AG04450 (cell line): ENCODE measurements around the gene SLC1A3. TPM values are rescaled to one million over a fixed set of nuclear protein-coding genes. Genes with fewer than 3 reads are reported as not detected.

Source experiments
- CTCF ChIA-PET: fragments of 300-600, 350-600 bp; formaldehyde crosslinking; extraction: SDS; loops from one replicate; lab custom pipeline; 2022; ENCODE audit warnings: antibody characterized with exemption, inconsistent platforms; lab: Charles Lee
- POLR2A ChIA-PET: fragments of 350-600 bp; formaldehyde crosslinking; extraction: SDS; loops from one replicate; lab custom pipeline; 2021; ENCODE audit warnings: antibody characterized with exemption, inconsistent platforms; lab: Yijun Ruan, JAX
- DNase-seq: peaks from one replicate; pipeline ENCODE4 v3.0.0-alpha.2; 2011; ENCODE audit warnings: low read depth, low spot score
- H3K27ac ChIP-seq: one replicate; pipeline ENCODE4 v1.5.1; 2012; ENCODE audit warnings: low read depth, low read length, control low read depth
- H3K27me3 ChIP-seq: one replicate; pipeline ENCODE4 v1.6.0; 2012; ENCODE audit warnings: low read length; ENCODE audit not compliant: control insufficient read depth, insufficient read depth
- H3K4me3 ChIP-seq: 2 replicates; pipeline ENCODE4 v1.5.1; 2011; ENCODE audit warnings: mild to moderate bottlenecking, low read depth, low read length, control low read depth
- H3K9me3 ChIP-seq: 2 replicates; pipeline ENCODE4 v1.5.1; 2012; ENCODE audit warnings: low read length; ENCODE audit not compliant: control insufficient read depth, insufficient read depth
- CTCF ChIP-seq: IDR thresholded peaks from 2 replicates; pipeline ENCODE4 v1.5.1; 2011; ENCODE audit warnings: low read depth, low read length, control low read depth, inconsistent platforms
- polyA plus RNA-seq: library from polyadenylated mRNA; depleted of rRNA; stranded (reverse); fragments of >200 nt; gene quantifications from 2 replicates; pipeline ENCODE4 v1.2.3, GENCODE V29; 2011

Gene SLC1A3
- polyA plus RNA-seq, 1 experiment = 2.2 TPM

GRCh38 chr5:36728697-36729543 is 122.5 kb downstream of the SLC1A3 start:
- peak; percentile 71 for TF ChIP-seq CTCF
- Histone ChIP-seq H3K27me3 (peaks cover 3% of the 10 kb centered on the region), H3K9me3 (no peaks in the 10 kb centered on the region), H3K4me3 (no peak overlapping the region), H3K27ac (no peak overlapping the region)
- ChIA-PET POLR2A (no interaction called here), CTCF (interaction anchor here (0.6 to 4.7 kb wide), 23 partner anchors 8 to 551 kb away, joined by 3 to 84 read pairs (median 5); no protein-coding TSS in a partner anchor)
- peak; percentile 41 for DNase-seq

GRCh38 chr5:36730537-36731216 is 124.3 kb downstream of the SLC1A3 start:
- POLR2A ChIA-PET = interaction anchor here (0.6 to 0.7 kb wide), 2 partner anchors 237 to 1040 kb away, joined by 4 read pairs; no protein-coding TSS in a partner anchor
- peaks cover 5% of the 10 kb centered on the region for H3K27me3 ChIP-seq
- H3K27ac ChIP-seq = no peak overlapping the region
- TF ChIP-seq CTCF = no peak
- no peaks in the 10 kb centered on the region for H3K9me3 ChIP-seq
- no peak overlapping the region for H3K4me3 ChIP-seq
- CTCF ChIA-PET = interaction anchor here (0.6 to 4.7 kb wide), 13 partner anchors 8 to 1382 kb away, joined by 3 to 84 read pairs (median 5); no protein-coding TSS in a partner anchor
- no peak for DNase-seq

DNA sequence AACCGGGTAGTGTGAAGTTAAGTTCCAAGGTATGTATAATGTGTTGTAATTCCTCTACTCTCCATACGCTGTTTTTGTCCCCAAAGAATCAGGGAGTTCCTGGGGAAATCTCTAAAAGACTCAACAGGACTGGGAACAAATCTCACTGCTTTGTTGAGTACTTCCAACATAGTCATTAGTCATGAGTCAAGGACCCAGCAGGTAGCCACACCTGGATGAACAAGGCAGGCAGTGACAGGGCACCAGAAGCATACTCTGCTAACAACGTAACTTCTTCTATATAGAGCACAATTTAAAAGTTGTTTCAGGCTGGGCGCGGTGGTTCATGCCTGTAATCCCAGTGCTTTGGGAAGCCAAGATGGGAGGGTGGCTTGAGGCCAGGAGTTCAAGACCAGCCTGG is 126.8 kb downstream of the SLC1A3 start:
- no peak for DNase-seq
- no peaks in the 10 kb centered on the region for H3K9me3 ChIP-seq
- H3K27me3 ChIP-seq = peaks cover 8% of the 10 kb centered on the region
- ChIA-PET POLR2A (no interaction called here), CTCF (interaction anchor here (1.4 to 4.7 kb wide), 2 partner anchors 142 to 273 kb away, joined by 4 to 84 read pairs; no protein-coding TSS in a partner anchor)
- no peak overlapping the region for H3K27ac ChIP-seq
- TF ChIP-seq CTCF = no peak
- no peak overlapping the region for H3K4me3 ChIP-seq

DNA sequence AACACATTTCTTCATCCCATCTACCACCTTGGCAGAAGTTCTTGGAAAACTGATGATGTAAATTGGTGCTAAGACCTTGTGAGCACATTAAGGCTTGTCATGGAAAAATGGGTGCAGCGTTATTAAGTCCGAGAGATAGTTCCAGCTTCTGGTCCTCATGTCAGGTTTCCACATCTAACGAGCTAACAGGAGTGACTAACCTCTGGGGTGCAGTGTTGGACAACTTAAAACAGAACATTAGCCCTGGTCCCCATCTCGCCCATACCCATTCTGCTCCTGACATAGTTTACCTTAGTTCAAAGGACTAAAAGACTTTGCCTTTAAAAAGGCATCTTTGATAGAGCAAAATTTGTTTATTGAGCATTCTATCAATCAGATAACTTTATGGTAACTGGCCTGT is 128.0 kb downstream of the SLC1A3 start:
- ChIA-PET CTCF (interaction anchor here (0.7 to 2.1 kb wide), 4 partner anchors 136 to 381 kb away, joined by 3 to 12 read pairs (median 4); no protein-coding TSS in a partner anchor), POLR2A (no interaction called here)
- Histone ChIP-seq H3K27ac (no peak overlapping the region), H3K9me3 (no peaks in the 10 kb centered on the region), H3K27me3 (peaks cover 8% of the 10 kb centered on the region), H3K4me3 (no peak overlapping the region)
- no peak for DNase-seq
- no peak for TF ChIP-seq CTCF
